HG03139 (cell line): Measurements from ENCODE around the gene KLF15.

ENCODE experiments used
- ATAC-seq: cut with Tn5 transposase; IDR thresholded peaks from one replicate; pipeline ENCODE4 v1.9.1; 2021; ENCODE audit not compliant: unreplicated experiment

The KLF15 gene

GRCh38 chr3:126389794-126390146 is 32.6 kb upstream of the KLF15 start:
- ATAC-seq: no peak

GRCh38 chr3:126389112-126389793 is 32.0 kb upstream of the KLF15 start:
- peak; percentile 61 for ATAC-seq

- no peak for ATAC-seq
These were observed 24.8 kb upstream of the KLF15 start for GRCh38 chr3:126381966-126382365.

DNA sequence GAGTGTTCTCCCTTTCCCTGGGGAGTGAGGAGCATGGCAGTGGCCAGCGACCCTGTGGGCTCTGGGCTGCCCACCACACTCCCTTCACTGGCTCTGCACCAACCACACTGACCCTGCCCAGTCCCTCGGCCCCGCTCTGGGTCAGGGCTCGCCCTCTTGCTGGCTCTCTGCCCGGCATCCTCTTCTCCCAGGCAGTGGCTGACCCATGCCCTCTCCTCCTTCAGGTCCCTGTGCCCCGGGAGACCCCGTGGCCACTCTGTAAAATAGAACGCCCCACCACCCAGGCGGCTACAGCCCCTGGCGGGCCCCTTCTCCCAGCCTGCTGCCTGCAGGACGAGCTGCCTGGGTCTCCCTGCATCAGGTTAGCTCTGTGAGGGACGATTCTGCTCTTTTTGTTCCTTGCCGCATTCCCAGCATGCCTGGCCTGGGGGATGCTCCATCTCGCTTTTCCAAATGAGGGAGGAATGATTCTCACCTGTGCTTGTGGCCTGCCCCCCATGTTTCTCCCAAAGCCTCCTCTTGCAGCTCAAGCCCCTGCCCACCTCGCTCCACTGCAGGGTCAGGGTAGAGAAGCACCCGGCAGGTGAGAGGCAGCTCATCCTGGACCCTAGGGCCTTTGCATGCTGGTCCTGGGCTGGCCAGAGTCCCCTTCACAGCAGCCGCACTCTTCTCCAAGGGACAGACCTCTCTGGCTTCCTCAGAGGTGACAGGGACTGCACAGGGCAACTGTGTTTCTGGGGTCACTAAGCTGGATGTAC is 23.0 kb upstream of the KLF15 start:
- ATAC-seq: no peak

DNA sequence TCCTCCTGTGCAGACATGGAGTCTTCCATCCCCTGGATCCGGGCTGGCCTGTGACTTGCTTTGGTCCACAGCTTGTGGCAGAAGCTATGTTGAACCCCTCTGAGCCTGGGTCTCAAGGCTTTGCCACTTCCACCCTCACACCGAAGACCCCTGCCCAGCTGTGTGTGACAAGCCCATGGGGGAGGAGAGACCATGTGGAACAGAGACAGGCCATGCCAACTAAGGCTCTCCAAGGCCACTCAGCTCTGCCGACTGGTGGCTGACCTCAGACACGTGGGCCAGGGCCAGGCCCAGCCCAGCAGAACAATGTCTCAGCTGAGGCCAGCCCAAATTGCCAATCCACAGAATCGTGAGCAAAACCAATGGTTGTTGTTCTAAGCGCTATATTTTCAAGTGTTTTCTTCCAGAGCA is 21.1 kb upstream of the KLF15 start:
- ATAC-seq: no peak

GRCh38 chr3:126377211-126377610 is 20.0 kb upstream of the KLF15 start:
- no peak for ATAC-seq

- ATAC-seq: no peak
These were observed 19.2 kb upstream of the KLF15 start for GRCh38 chr3:126376444-126376843.

GRCh38 chr3:126375835-126376331 is 18.7 kb upstream of the KLF15 start:
- ATAC-seq: no peak

- ATAC-seq: no peak
These were observed 16.7 kb upstream of the KLF15 start for GRCh38 chr3:126373682-126374601.

DNA sequence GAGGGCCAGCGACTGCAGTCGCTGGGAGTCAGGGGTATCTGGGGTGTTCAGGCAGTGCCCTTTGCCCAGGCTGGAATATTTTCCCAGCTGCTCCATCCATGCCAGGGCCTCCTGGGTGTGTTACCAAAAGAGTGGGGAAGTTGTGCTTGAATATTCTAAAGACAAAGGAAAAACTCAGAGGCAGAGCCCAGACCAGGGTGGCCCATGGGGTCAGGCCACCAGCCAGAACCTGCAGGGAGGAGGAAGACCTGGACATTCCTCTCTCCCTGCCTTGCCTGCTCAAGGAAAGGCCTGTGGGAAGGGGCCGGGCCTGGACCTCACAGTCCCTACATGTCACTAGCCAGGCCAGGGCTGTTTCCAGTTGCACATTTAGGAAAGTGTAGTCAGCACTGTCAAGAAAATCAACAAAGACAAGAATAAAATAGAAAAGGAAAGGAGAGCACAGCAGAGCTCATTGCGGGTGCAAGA is 16.0 kb upstream of the KLF15 start:
- ATAC-seq: no peak

- ATAC-seq: no peak
These were observed 15.4 kb upstream of the KLF15 start for GRCh38 chr3:126372413-126373145.

DNA sequence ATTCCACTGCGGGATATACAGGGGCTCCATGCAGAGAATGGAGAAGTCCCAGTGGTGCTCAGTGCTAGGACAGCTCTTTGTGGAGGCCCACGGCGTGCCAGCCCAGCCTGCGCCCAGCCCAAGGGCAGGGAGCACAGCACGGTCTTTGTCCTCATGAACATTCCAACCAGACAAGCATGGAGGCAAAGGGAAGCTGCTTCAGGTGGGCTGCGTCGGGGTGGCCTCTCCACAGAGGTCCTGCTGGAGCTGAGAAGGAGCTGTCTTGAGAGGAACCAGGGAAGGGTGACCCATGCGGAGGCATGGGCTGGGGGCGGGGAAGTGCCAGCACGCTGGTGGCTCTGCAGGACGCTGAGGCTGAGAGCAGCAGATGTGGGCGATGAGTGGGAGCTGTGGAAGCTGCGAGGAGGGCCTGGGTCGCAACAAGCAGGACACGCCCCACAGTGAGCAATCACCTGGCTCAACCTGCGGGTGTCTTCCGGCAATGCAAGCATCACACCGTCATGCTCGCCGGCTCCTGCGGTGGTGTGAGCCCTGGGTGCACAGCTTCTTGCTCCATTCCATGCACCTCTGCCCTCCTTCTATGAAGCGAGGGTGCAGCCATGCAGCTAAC is 14.0 kb upstream of the KLF15 start:
- ATAC-seq: no peak

DNA sequence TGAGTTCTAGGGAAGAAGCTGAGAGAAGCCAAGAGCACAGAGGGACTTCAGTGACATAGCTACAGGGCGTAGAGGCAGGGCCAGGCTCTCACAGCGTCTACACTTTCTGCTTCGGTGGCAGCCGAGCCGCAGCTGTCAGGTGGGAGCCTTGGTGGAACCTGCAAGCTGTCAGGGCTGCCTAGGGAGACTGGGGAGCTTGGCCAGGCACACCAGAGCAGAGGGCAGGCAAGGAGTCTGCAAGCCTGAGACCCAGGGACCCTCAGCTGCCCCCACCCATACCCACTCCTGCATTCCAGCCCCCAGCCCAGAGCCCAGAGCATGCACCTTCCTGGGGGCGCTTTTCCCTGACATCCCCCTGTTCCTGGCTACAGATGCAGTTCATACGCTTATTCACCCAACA is 13.4 kb upstream of the KLF15 start:
- no peak for ATAC-seq

DNA sequence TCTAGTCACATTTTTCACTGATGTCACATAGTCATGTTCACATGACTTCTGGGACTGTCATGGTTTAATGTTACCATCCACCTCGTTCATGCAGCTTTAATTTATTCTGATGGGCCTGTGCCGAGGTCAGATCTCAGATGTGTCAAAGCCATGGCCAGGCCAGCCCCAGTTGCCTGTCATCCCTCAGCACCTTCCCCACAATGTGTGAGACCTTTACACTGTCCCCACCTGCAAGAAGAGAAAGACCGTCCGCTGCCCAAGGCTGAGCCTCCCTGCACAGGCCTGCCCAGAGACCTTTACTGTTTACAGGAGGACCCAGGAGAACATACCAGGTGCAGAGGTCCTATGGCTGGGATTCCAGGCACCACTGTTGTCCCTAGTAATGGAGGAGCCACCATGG is 12.8 kb upstream of the KLF15 start:
- ATAC-seq: no peak

- no peak for ATAC-seq
These were observed 12.3 kb upstream of the KLF15 start for GRCh38 chr3:126369490-126369889.

- no peak for ATAC-seq
These were observed 10.2 kb upstream of the KLF15 start for GRCh38 chr3:126367316-126367805.

GRCh38 chr3:126365351-126366277 is 8.4 kb upstream of the KLF15 start:
- no peak for ATAC-seq

DNA sequence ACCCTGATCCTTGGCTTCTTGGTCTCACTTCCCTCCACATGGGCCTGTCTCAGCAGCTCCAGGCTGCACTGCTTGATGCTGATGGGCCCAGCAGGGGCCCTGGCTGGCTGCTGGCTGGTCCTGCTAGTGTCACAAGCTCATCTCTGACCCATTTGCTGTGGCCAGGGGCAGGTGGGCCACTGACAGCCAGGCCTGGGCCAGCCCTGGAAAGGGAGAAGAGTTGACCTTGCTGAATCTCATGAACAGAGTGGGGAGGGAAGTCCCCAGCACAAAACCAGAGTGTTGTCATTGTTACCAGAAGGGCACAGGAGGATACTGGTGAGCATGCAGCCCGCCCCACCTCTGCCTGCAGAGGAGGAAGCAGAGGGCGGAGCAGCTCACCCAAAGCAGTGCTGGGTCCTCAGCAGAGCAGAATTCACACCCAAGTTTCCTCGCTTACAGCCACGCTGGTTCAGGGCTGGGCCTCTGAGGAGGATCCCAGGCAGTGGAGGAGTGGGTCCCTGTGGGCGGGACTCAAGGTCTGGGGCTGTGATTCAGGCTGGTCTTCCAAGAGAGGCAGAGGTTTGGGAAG is 7.6 kb upstream of the KLF15 start:
- no peak for ATAC-seq
